Lung (tissue), 12 donors: ENCODE results near the gene ASB13. TPM values are rescaled to one million over a fixed set of nuclear protein-coding genes. Genes with fewer than 3 reads are reported as not detected.

Experiments used
- ATAC-seq: fragments of 200-7000 bp; cut with Tn5 transposase; one replicate; pipeline ENCODE4 v1.9.1; 2020; ENCODE audit warnings: moderate number of reproducible peaks; ENCODE audit not compliant: insufficient read depth, low FRiP score
- DNase-seq, 3 donors: peaks; one replicate each; pipeline ENCODE4 v3.0.0-alpha.2; 2013 to 2017
- H3K27ac ChIP-seq, 2 donors: one replicate each; pipeline ENCODE4 v1.5.1; 2013; ENCODE audit warnings: mild to moderate bottlenecking in 2 of 2, moderate library complexity in 2 of 2, control low read depth in 1 of 2, inconsistent platforms in 1 of 2, low read depth in 1 of 2, low read length in 1 of 2
- H3K27me3 ChIP-seq, 3 donors: one replicate each; pipeline ENCODE4 v1.5.1; 2013; ENCODE audit warnings: low read length in 2 of 3; ENCODE audit not compliant: control insufficient read depth in 3 of 3, insufficient read depth in 3 of 3
- H3K36me3 ChIP-seq, 4 donors: one replicate each; pipeline ENCODE4 v1.5.1; 2013; ENCODE audit warnings: low read length in 4 of 4, mild to moderate bottlenecking in 1 of 4, moderate library complexity in 1 of 4; ENCODE audit not compliant: control insufficient read depth in 4 of 4, insufficient read depth in 4 of 4
- H3K4me1 ChIP-seq, 5 donors: one replicate each; pipeline ENCODE4 v1.5.1; 2013; ENCODE audit warnings: low read length in 5 of 5, mild to moderate bottlenecking in 2 of 5, moderate library complexity in 1 of 5; ENCODE audit not compliant: control insufficient read depth in 5 of 5, insufficient read depth in 5 of 5
- H3K4me3 ChIP-seq: one replicate; pipeline ENCODE4 v1.5.1; 2013; ENCODE audit warnings: mild to moderate bottlenecking, control low read depth, moderate library complexity
- H3K9ac ChIP-seq, 2 donors: one replicate each; pipeline ENCODE4 v1.5.1; 2013; ENCODE audit warnings: low read length in 2 of 2, control low read depth in 1 of 2; ENCODE audit not compliant: insufficient read depth in 1 of 2
- H3K9me3 ChIP-seq, 4 donors: one replicate each; pipeline ENCODE4 v1.5.1; 2013; ENCODE audit warnings: low read length in 3 of 4, mild to moderate bottlenecking in 1 of 4, moderate library complexity in 1 of 4; ENCODE audit not compliant: control insufficient read depth in 4 of 4, insufficient read depth in 3 of 4
- CTCF ChIP-seq: IDR thresholded peaks from 2 replicates; pipeline ENCODE4 v1.5.1; 2012; ENCODE audit warnings: mild to moderate bottlenecking; ENCODE audit errors: control extremely low read depth, extremely low read depth
- WGBS, 2 donors: extraction: QIAGEN DNeasy Blood & Tissue Kit; methylation state at CpG; one replicate each; pipeline ENCODE4 v1.1.7; 2013; 5-methylcytosine and 5-hydroxymethylcytosine counted together
- polyA plus RNA-seq, 2 donors: library from polyadenylated mRNA; stranded (reverse); fragments of 200-250 nt; gene quantifications; one replicate each; pipeline ENCODE4 v1.2.1, GENCODE V29; 2013
- total RNA-seq, 2 donors: library from RNA; depleted of rRNA in 1 of 2; stranded (reverse); fragments of >200 nt in 1 of 2; gene quantifications; one replicate each; pipeline ENCODE4 v1.2.1, GENCODE V29; 2014 to 2021
- donor health status: control.
- donor health status: control.
- donor health status: Bipolar disorder and iron deficiency.
- donor health status: healthy.
- donor health status: DM: yes; HTN: yes; CAD: no.

The ASB13 gene
- total and polyA plus RNA-seq, 4 donors, result 5.2 to 26.2 (median 14.7) TPM

- Histone ChIP-seq H3K27me3 (no peaks in the 10 kb centered on the region), H3K4me1 (peaks cover 0 to 3% (median 0%) of the 10 kb centered on the region in 5 donors), H3K27ac (no peak overlapping the region), H3K36me3 (peaks cover 0 to 30% (median 4%) of the 10 kb centered on the region in 4 donors), H3K9ac (no peak overlapping the region), H3K4me3 (no peak overlapping the region), H3K9me3 (no peaks in the 10 kb centered on the region)
- ATAC-seq, result no peak
- DNase-seq, result no peak
- 94 to 95% methylated on average over 20 of the region's 20 CpGs for WGBS, 2 donors
- TF ChIP-seq CTCF, result no peak
Measured at GRCh38 chr10:5650664-5651387, 15.6 kb downstream of the ASB13 start.

GRCh38 chr10:5649746-5650145 is 16.6 kb downstream of the ASB13 start:
- H3K27ac ChIP-seq, result no peak overlapping the region
- peaks cover 0 to 30% (median 4%) of the 10 kb centered on the region in 4 donors for H3K36me3 ChIP-seq
- no peak overlapping the region for H3K9ac ChIP-seq
- no peaks in the 10 kb centered on the region for H3K9me3 ChIP-seq
- DNase-seq, result no peak
- peaks cover 0 to 4% (median 0%) of the 10 kb centered on the region in 5 donors for H3K4me1 ChIP-seq
- ATAC-seq, result no peak
- H3K4me3 ChIP-seq, result no peak overlapping the region
- no peak for TF ChIP-seq CTCF
- 96 to 98% methylated on average over 11 of the region's 11 CpGs for WGBS, 2 donors
- H3K27me3 ChIP-seq, result no peaks in the 10 kb centered on the region

- Histone ChIP-seq H3K9me3 (no peaks in the 10 kb centered on the region), H3K27me3 (no peaks in the 10 kb centered on the region), H3K4me1 (peaks cover 0 to 4% (median under 1%) of the 10 kb centered on the region in 5 donors), H3K36me3 (peaks cover 0 to 30% (median 4%) of the 10 kb centered on the region in 4 donors), H3K27ac (no peak overlapping the region), H3K9ac (no peak overlapping the region), H3K4me3 (no peak overlapping the region)
- WGBS, 2 donors, result 94 to 95% methylated on average over 49 to 50 of the region's 50 CpGs
- ATAC-seq (no peak), DNase-seq (peak in 1 of 3 donors; percentile 24)
- TF ChIP-seq CTCF, result no peak
Measured at GRCh38 chr10:5648494-5649457, 17.6 kb downstream of the ASB13 start.
